ENCODE measurements around the gene RING1.

DNA sequence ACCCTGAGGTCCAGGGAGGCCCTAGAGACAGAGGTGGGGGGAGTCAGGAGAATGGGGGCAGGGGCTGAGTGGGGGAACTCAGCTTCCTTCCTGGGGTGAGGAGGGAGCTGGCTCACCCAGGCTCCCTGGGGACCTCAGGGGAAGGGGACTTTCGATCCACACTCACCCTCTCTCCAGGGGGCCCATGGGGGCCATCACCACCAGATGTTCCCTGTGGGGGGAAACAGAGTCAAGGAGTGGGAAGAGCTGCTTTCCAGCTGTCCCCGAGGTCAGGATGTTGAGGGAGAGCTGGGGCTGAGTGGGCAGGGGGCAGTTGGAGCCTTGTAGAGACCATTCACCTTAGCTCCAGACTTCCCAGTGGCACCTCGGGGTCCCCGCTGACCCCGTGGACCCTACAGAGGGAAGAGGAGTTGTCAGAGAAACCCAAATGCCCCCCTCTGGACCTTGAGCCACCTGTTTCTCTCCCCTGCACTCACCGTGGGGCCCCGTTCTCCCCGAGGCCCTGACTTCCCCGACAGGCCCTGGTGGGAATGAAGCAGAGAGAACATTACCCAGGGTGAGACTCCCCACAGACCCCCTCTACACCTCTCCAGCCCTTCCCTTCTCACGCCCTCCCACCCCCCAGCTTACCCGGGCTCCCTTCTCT is 34.6 kb upstream of the RING1 start:
- TF ChIP-seq, protein P1, sequence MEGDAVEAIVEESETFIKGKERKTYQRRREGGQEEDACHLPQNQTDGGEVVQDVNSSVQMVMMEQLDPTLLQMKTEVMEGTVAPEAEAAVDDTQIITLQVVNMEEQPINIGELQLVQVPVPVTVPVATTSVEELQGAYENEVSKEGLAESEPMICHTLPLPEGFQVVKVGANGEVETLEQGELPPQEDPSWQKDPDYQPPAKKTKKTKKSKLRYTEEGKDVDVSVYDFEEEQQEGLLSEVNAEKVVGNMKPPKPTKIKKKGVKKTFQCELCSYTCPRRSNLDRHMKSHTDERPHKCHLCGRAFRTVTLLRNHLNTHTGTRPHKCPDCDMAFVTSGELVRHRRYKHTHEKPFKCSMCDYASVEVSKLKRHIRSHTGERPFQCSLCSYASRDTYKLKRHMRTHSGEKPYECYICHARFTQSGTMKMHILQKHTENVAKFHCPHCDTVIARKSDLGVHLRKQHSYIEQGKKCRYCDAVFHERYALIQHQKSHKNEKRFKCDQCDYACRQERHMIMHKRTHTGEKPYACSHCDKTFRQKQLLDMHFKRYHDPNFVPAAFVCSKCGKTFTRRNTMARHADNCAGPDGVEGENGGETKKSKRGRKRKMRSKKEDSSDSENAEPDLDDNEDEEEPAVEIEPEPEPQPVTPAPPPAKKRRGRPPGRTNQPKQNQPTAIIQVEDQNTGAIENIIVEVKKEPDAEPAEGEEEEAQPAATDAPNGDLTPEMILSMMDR (IDR thresholded peaks at IDR 0.05; ENCODE audit: insufficient read depth, low read depth, low read length), result no peak
- no peak for TF ChIP-seq EZH2 (IDR thresholded peaks at IDR 0.05; ENCODE audit: insufficient read depth, low read length)

Measured in astrocyte (in vitro differentiated cells and primary cell).